Neural crest cell (in vitro differentiated cells): ENCODE results near the gene ZC3H8. TPM values are rescaled to one million over a fixed set of nuclear protein-coding genes. Genes with fewer than 3 reads are reported as not detected.

ENCODE experiments used
- DNase-seq: peaks from one replicate; pipeline ENCODE4 v3.0.0; 2021; ENCODE audit warnings: low read depth, mixed read lengths, low spot score
- H3K27ac Mint-ChIP-seq: one replicate; pipeline ENCODE4 v1.8.0; 2021; ENCODE audit warnings: mild to moderate bottlenecking, mixed read lengths; ENCODE audit not compliant: unreplicated experiment
- H3K27me3 Mint-ChIP-seq: 2 replicates; pipeline ENCODE4 v1.8.0; 2021; ENCODE audit warnings: low read depth, mild to moderate bottlenecking, mixed read lengths
- H3K36me3 Mint-ChIP-seq: 2 replicates; pipeline ENCODE4 v1.8.0; 2021; ENCODE audit warnings: low read depth, mild to moderate bottlenecking, mixed read lengths
- H3K4me1 Mint-ChIP-seq: 2 replicates; pipeline ENCODE4 v1.8.0; 2021; ENCODE audit warnings: mixed read lengths
- H3K4me3 Mint-ChIP-seq: one replicate; pipeline ENCODE4 v1.8.0; 2021; ENCODE audit warnings: mild to moderate bottlenecking, mixed read lengths
- H3K9me3 Mint-ChIP-seq: 2 replicates; pipeline ENCODE4 v1.8.0; 2021; ENCODE audit warnings: mixed read lengths
- CTCF ChIP-seq: fragments of 200-600 bp; sonication (generic); conservative IDR thresholded peaks from 2 replicates; pipeline ENCODE4 v1.5.0; 2021; ENCODE audit warnings: antibody characterized with exemption, mild to moderate bottlenecking
- total RNA-seq: library from RNA; stranded (reverse); gene quantifications from 2 replicates; pipeline ENCODE4 v1.2.1, GENCODE V29; 2021

Gene ZC3H8
- total RNA-seq, 1 donor from 2014 or later, result 19.4 TPM

GRCh38 chr2:112187046-112187715, 67.7 kb downstream of the ZC3H8 start:
- no peaks in the 10 kb centered on the region for H3K4me1 Mint-ChIP-seq
- DNase-seq, result no peak
- peaks cover 22% of the 10 kb centered on the region for H3K36me3 Mint-ChIP-seq

GRCh38 chr2:112185131-112185530, 69.7 kb downstream of the ZC3H8 start:
- TF ChIP-seq CTCF, result no peak
- H3K27ac Mint-ChIP-seq, result no peak overlapping the region
- no peak for DNase-seq
- H3K4me1 Mint-ChIP-seq, result no peaks in the 10 kb centered on the region
- no peaks in the 10 kb centered on the region for H3K27me3 Mint-ChIP-seq
- peaks cover 3% of the 10 kb centered on the region for H3K9me3 Mint-ChIP-seq
- H3K36me3 Mint-ChIP-seq, result peaks cover 16% of the 10 kb centered on the region
- no peak overlapping the region for H3K4me3 Mint-ChIP-seq

More at GRCh38 chr2:112187046-112187715, 67.7 kb downstream of the ZC3H8 start:
- Mint-ChIP-seq H3K4me3 (no peak overlapping the region), H3K27me3 (no peaks in the 10 kb centered on the region), H3K9me3 (peaks cover 4% of the 10 kb centered on the region), H3K27ac (no peak overlapping the region)
- TF ChIP-seq CTCF, result no peak

- H3K27ac Mint-ChIP-seq, result no peak overlapping the region
- no peak for DNase-seq
- peaks cover 23% of the 10 kb centered on the region for H3K36me3 Mint-ChIP-seq
- H3K9me3 Mint-ChIP-seq, result peaks cover 10% of the 10 kb centered on the region
- TF ChIP-seq CTCF, result no peak
- no peaks in the 10 kb centered on the region for H3K4me1 Mint-ChIP-seq
- H3K27me3 Mint-ChIP-seq, result no peaks in the 10 kb centered on the region
- H3K4me3 Mint-ChIP-seq, result no peak overlapping the region
These were observed 70.7 kb downstream of the ZC3H8 start for GRCh38 chr2:112184121-112184520.

- no peak for DNase-seq
- Mint-ChIP-seq H3K27ac (no peak overlapping the region), H3K36me3 (peaks cover 30% of the 10 kb centered on the region), H3K9me3 (peaks cover 16% of the 10 kb centered on the region), H3K4me3 (no peak overlapping the region), H3K4me1 (no peaks in the 10 kb centered on the region), H3K27me3 (no peaks in the 10 kb centered on the region)
- no peak for TF ChIP-seq CTCF
These were observed 71.4 kb downstream of the ZC3H8 start for GRCh38 chr2:112183327-112184025.

- no peaks in the 10 kb centered on the region for H3K27me3 Mint-ChIP-seq
- no peak overlapping the region for H3K27ac Mint-ChIP-seq
- no peak for TF ChIP-seq CTCF
- no peak overlapping the region for H3K4me3 Mint-ChIP-seq
- peaks cover 30% of the 10 kb centered on the region for H3K36me3 Mint-ChIP-seq
- H3K4me1 Mint-ChIP-seq, result no peaks in the 10 kb centered on the region
- no peak for DNase-seq
- H3K9me3 Mint-ChIP-seq, result peaks cover 16% of the 10 kb centered on the region
These were observed 72.2 kb downstream of the ZC3H8 start for GRCh38 chr2:112182581-112183034.
